Progenitor cell of endocrine pancreas (in vitro differentiated cells): Measurements from ENCODE around the gene TRIM4. TPM values are rescaled to one million over a fixed set of nuclear protein-coding genes. Genes with fewer than 3 reads are reported as not detected.
"Not testable (repeated sequence)": the region's sequence is repeated elsewhere in the genome, so short reads cannot be mapped to it uniquely, and the experiment has no call there.

Experiments used
- DNase-seq: peaks from one replicate; pipeline ENCODE4 v3.0.0; 2021; ENCODE audit warnings: low spot score; ENCODE audit not compliant: unreplicated experiment
- H3K27ac Mint-ChIP-seq: 2 replicates; pipeline ENCODE4 v1.8.0; 2021; ENCODE audit warnings: mild to moderate bottlenecking, moderate library complexity, mixed read lengths
- H3K27me3 Mint-ChIP-seq: 2 replicates; pipeline ENCODE4 v1.8.0; 2021; ENCODE audit warnings: mixed read lengths
- H3K36me3 Mint-ChIP-seq: 2 replicates; pipeline ENCODE4 v1.8.0; 2022; ENCODE audit warnings: mixed read lengths; ENCODE audit not compliant: insufficient read depth
- H3K4me1 Mint-ChIP-seq: 2 replicates; pipeline ENCODE4 v1.8.0; 2021; ENCODE audit warnings: low read depth, mixed read lengths
- H3K4me3 Mint-ChIP-seq: 2 replicates; pipeline ENCODE4 v1.8.0; 2021; ENCODE audit warnings: low read depth, mild to moderate bottlenecking, moderate library complexity, mixed read lengths
- H3K9me3 Mint-ChIP-seq: 2 replicates; pipeline ENCODE4 v1.8.0; 2021; ENCODE audit warnings: low read depth, mixed read lengths
- total RNA-seq: library from RNA; stranded (reverse); gene quantifications from 2 replicates; pipeline ENCODE4 v1.2.1, GENCODE V29; 2021
- TF ChIP-seq, protein P1 (sequence below): fragments of 200-600 bp; sonication (generic); IDR thresholded peaks from one replicate; pipeline ENCODE4 v1.5.0; 2021; ENCODE audit warnings: antibody characterized with exemption, mild to moderate bottlenecking; ENCODE audit not compliant: unreplicated experiment

The TRIM4 gene
- total RNA-seq, 1 donor from 2014 or later = 14.2 TPM

DNA sequence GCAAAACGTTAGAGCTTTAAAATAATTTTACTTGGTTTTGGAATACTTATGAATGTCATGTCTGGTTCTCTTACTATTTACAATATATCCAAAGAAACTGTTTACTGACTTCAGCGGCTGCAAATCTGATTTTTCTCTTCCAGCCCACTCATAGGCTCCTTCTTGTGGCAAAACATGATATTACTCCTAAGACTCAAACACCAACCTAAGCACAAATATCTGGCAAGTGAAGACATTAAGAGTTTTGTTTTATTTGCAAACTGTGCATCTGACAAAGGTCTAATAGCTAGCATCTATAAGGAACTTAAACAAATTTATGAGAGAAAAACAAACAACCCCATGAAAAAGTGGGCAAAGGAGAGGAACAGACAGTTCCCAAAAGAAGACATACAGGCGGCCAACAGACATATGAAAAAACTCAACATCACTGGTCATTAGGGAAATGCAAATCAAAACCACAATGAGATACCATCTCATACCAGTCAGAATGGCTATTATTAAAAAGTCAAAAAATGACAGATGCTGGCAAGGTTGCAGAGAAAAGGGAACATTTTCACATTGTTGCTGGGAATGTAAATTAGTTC lies 30.4 kb upstream of the TRIM4 start:
- H3K27me3 Mint-ChIP-seq = peaks cover 8% of the 10 kb centered on the region
- no peak for DNase-seq
- no peak overlapping the region for H3K4me3 Mint-ChIP-seq
- TF ChIP-seq, protein P1, sequence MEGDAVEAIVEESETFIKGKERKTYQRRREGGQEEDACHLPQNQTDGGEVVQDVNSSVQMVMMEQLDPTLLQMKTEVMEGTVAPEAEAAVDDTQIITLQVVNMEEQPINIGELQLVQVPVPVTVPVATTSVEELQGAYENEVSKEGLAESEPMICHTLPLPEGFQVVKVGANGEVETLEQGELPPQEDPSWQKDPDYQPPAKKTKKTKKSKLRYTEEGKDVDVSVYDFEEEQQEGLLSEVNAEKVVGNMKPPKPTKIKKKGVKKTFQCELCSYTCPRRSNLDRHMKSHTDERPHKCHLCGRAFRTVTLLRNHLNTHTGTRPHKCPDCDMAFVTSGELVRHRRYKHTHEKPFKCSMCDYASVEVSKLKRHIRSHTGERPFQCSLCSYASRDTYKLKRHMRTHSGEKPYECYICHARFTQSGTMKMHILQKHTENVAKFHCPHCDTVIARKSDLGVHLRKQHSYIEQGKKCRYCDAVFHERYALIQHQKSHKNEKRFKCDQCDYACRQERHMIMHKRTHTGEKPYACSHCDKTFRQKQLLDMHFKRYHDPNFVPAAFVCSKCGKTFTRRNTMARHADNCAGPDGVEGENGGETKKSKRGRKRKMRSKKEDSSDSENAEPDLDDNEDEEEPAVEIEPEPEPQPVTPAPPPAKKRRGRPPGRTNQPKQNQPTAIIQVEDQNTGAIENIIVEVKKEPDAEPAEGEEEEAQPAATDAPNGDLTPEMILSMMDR = no peak
- H3K9me3 Mint-ChIP-seq = peaks cover 8% of the 10 kb centered on the region
- no peak overlapping the region for H3K27ac Mint-ChIP-seq
- H3K36me3 Mint-ChIP-seq = no peaks in the 10 kb centered on the region
- H3K4me1 Mint-ChIP-seq = no peaks in the 10 kb centered on the region

DNA sequence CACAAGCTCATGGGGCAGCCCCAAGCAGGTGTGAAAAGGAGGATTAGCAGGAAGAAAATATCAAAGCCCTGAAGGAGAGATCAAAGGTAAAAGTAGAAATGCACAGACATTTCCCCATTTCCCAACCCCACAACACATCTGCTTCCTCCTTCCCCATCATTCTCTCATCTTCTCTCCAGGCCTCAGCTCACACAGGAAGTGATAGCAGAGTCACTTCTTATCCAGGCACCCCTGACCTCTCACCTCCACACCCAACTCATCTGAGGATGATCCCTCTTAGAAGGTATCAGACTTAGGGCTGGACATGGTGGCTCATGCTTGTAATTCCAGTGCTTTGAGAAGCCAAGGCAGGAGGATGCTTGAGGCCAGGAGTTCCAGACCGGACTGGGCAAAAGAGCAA lies 28.3 kb upstream of the TRIM4 start:
- Mint-ChIP-seq H3K36me3 (no peaks in the 10 kb centered on the region), H3K27ac (no peak overlapping the region), H3K4me1 (peaks cover 11% of the 10 kb centered on the region)

GRCh38 chr7:99944497-99945070 lies 25.3 kb upstream of the TRIM4 start:
- Mint-ChIP-seq H3K27me3 (peaks cover 4% of the 10 kb centered on the region), H3K4me3 (no peak overlapping the region)

More for the DNA sequence above, 28.3 kb upstream of the TRIM4 start:
- no peak for DNase-seq
- Mint-ChIP-seq H3K4me3 (no peak overlapping the region), H3K27me3 (peaks cover 4% of the 10 kb centered on the region), H3K9me3 (peaks cover 8% of the 10 kb centered on the region)
- TF ChIP-seq, protein P1 = no peak

DNA sequence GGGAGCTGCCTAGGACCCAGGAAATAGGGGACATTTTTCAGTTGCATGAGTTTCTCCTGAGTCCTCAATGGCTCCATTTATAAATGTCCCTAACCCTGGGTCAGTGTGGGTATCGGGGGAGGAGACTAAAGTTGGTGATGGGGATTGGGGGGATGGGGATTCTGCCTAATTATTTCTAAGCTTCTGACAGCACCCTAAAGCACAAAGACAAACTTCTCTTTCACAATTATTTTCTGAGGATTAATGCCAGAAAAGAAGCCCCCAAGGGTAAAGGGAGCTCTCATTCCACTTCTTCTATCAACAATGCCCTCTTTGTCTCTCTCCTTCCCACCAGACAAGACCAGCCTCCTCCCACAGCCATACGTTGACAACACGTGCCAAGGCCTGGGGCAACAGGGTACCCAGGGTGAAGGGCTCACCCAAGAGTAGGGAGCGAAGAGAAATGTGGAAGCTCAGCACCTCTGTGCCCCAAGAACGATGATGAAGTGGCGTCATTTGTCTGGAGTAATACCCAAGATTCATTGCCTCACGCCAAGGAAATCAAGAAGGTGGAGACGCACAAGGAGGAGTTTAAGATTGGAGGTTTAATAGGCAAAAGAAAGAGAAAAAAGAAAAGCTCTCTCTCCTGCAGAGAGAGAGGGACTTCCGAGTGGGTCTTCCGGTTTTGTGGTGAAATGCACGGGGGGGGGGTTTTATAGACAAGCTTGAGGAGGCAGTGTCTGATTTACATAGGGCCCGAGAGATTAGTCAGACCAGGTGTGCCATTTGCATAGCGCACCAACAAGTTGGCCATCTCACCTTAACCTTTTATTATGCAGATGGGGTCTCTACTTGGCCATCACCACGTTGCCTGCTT lies 24.5 kb upstream of the TRIM4 start:
- H3K4me3 Mint-ChIP-seq = no peak overlapping the region
- H3K27ac Mint-ChIP-seq = no peak overlapping the region

More at GRCh38 chr7:99944497-99945070, 25.3 kb upstream of the TRIM4 start:
- no peak overlapping the region for H3K27ac Mint-ChIP-seq
- peaks cover under 1% of the 10 kb centered on the region for H3K9me3 Mint-ChIP-seq
- peaks cover 11% of the 10 kb centered on the region for H3K4me1 Mint-ChIP-seq
- no peak for DNase-seq
- TF ChIP-seq, protein P1 = no peak
- H3K36me3 Mint-ChIP-seq = no peaks in the 10 kb centered on the region

GRCh38 chr7:99938296-99938695 lies 19.0 kb upstream of the TRIM4 start:
- H3K4me3 Mint-ChIP-seq = no peak overlapping the region
- H3K4me1 Mint-ChIP-seq = peaks cover 5% of the 10 kb centered on the region
- peaks cover 12% of the 10 kb centered on the region for H3K27me3 Mint-ChIP-seq
- no peak overlapping the region for H3K27ac Mint-ChIP-seq
- no peaks in the 10 kb centered on the region for H3K36me3 Mint-ChIP-seq
- TF ChIP-seq, protein P1 = no peak
- DNase-seq = no peak
- H3K9me3 Mint-ChIP-seq = peaks cover 15% of the 10 kb centered on the region

More for the DNA sequence above, 24.5 kb upstream of the TRIM4 start:
- Mint-ChIP-seq H3K36me3 (no peaks in the 10 kb centered on the region), H3K4me1 (peaks cover 11% of the 10 kb centered on the region), H3K27me3 (peaks cover 4% of the 10 kb centered on the region), H3K9me3 (peaks cover 6% of the 10 kb centered on the region)
- TF ChIP-seq, protein P1 = no peak
- no peak for DNase-seq

GRCh38 chr7:99935009-99935408 lies 15.7 kb upstream of the TRIM4 start:
- DNase-seq, H3K36me3 Mint-ChIP-seq, H3K4me1 Mint-ChIP-seq, H3K4me3 Mint-ChIP-seq: not testable (repeated sequence)
- Mint-ChIP-seq H3K27me3 (peaks cover 15% of the 10 kb centered on the region), H3K9me3 (peaks cover 15% of the 10 kb centered on the region), H3K27ac (peak overlapping the region; percentile 6)
